HEK293 (cell line): ENCODE data around the gene TMEM184A.
A peak's percentile ranks its signal among the peaks of the same experiment; 100 is the strongest.

Experiments used
- CTCF ChIA-PET: fragments of 350-600 bp; formaldehyde crosslinking; extraction: SDS; loops from one replicate; lab custom pipeline; 2021; ENCODE audit warnings: antibody characterized with exemption; lab: Yijun Ruan, JAX
- POLR2A ChIA-PET: fragments of 300-600 bp; formaldehyde crosslinking; extraction: SDS; loops from one replicate; lab custom pipeline; 2020; ENCODE audit warnings: antibody characterized with exemption, inconsistent platforms; lab: Yijun Ruan, JAX
- H3K27ac ChIP-seq: fragments of 200-500 bp; sonication (Bioruptor generic); 2 replicates; pipeline ENCODE4 v1.5.1; 2014; ENCODE audit warnings: low read depth, low read length, control low read depth, inconsistent platforms; ENCODE audit errors: extremely low read depth
- H3K36me3 ChIP-seq, 2 experiments: fragments of 200-500 bp in 1 of 2; sonication (Bioruptor generic) in 1 of 2; 1 replicate in 1 of 2; 2 replicates in 1 of 2; pipeline ENCODE4 v1.5.1; 2014 to 2017; ENCODE audit warnings: inconsistent platforms in 2 of 2, low read length in 2 of 2; ENCODE audit not compliant: control insufficient read depth in 2 of 2, insufficient read depth in 1 of 2
- H3K4me1 ChIP-seq: fragments of 200-500 bp; sonication (Bioruptor generic); 2 replicates; pipeline ENCODE4 v1.5.1; 2014; ENCODE audit warnings: mild to moderate bottlenecking, low read length, inconsistent platforms; ENCODE audit not compliant: control insufficient read depth, insufficient read depth
- H3K4me3 ChIP-seq: 2 replicates; pipeline ENCODE4 v1.5.1; 2011; ENCODE audit warnings: low read depth, mild to moderate bottlenecking, control low read depth, low read length, moderate library complexity
- H3K9me3 ChIP-seq: fragments of 200-500 bp; sonication (Bioruptor generic); 2 replicates; pipeline ENCODE4 v1.5.1; 2014; ENCODE audit warnings: low read depth, low read length, inconsistent platforms; ENCODE audit not compliant: control insufficient read depth, insufficient read depth
- AEBP2 ChIP-seq: fragments of 450-650 bp; formaldehyde crosslinking; IDR thresholded peaks from 2 replicates; pipeline ENCODE4 v1.5.1; 2016; ENCODE audit warnings: missing biosample characterization, missing genetic modification characterization, borderline replicate concordance
- ATF2 ChIP-seq: fragments of 450-650 bp; formaldehyde crosslinking; IDR thresholded peaks from 2 replicates; pipeline ENCODE4 v1.5.1; 2016; ENCODE audit warnings: missing biosample characterization, missing genetic modification characterization, low read depth
- FEZF1 ChIP-seq: fragments of 450-650 bp; formaldehyde crosslinking; IDR thresholded peaks from 2 replicates; pipeline ENCODE4 v1.5.1; 2016; ENCODE audit warnings: missing biosample characterization, missing genetic modification characterization
- GLIS1 ChIP-seq: fragments of 450-650 bp; formaldehyde crosslinking; IDR thresholded peaks from 2 replicates; pipeline ENCODE4 v1.5.1; 2016; ENCODE audit warnings: missing biosample characterization, missing genetic modification characterization
- HOXC10 ChIP-seq: sonication (generic); formaldehyde crosslinking; IDR thresholded peaks from 2 replicates; pipeline ENCODE4 v1.8.1; 2023; ENCODE audit warnings: mild to moderate bottlenecking, missing genetic modification reagents
- HOXD13 ChIP-seq: sonication (generic); formaldehyde crosslinking; IDR thresholded peaks from 2 replicates; pipeline ENCODE4 v1.8.0; 2022; ENCODE audit warnings: missing genetic modification reagents, borderline replicate concordance
- KLF16 ChIP-seq: fragments of 450-650 bp; formaldehyde crosslinking; IDR thresholded peaks from 2 replicates; pipeline ENCODE4 v1.5.1; 2017; ENCODE audit warnings: missing biosample characterization, missing genetic modification characterization
- MYNN ChIP-seq: fragments of 450-650 bp; formaldehyde crosslinking; IDR thresholded peaks from 2 replicates; pipeline ENCODE4 v1.5.1; 2016; ENCODE audit warnings: missing biosample characterization, missing genetic modification characterization, borderline replicate concordance
- REPIN1 ChIP-seq: fragments of 450-650 bp; formaldehyde crosslinking; IDR thresholded peaks from 2 replicates; pipeline ENCODE4 v1.5.1; 2017; ENCODE audit warnings: missing biosample characterization, missing genetic modification characterization, low read depth
- SALL2 ChIP-seq: fragments of 450-650 bp; formaldehyde crosslinking; IDR thresholded peaks from 2 replicates; pipeline ENCODE4 v1.5.0; 2017; ENCODE audit warnings: missing biosample characterization, mild to moderate bottlenecking, missing genetic modification characterization, borderline replicate concordance
- ZBTB44 ChIP-seq: fragments of 450-650 bp; IDR thresholded peaks from 2 replicates; pipeline ENCODE4 v1.5.1; 2018; ENCODE audit warnings: missing biosample characterization, mild to moderate bottlenecking, missing genetic modification characterization
- ZBTB49 ChIP-seq: fragments of 450-650 bp; formaldehyde crosslinking; IDR thresholded peaks from 2 replicates; pipeline ENCODE4 v1.5.1; 2016; ENCODE audit warnings: missing biosample characterization, missing genetic modification characterization, low read depth
- ZBTB7A ChIP-seq: fragments of 450-650 bp; formaldehyde crosslinking; IDR thresholded peaks from 2 replicates; pipeline ENCODE4 v1.5.1; 2016; ENCODE audit warnings: low read depth, missing biosample characterization, missing genetic modification characterization
- ZBTB8A ChIP-seq: fragments of 450-650 bp; formaldehyde crosslinking; IDR thresholded peaks from 2 replicates; pipeline ENCODE4 v1.5.1; 2016; ENCODE audit warnings: missing biosample characterization, missing genetic modification characterization
- ZNF112 ChIP-seq: fragments of 450-650 bp; formaldehyde crosslinking; IDR thresholded peaks from 2 replicates; pipeline ENCODE4 v1.5.0; 2017; ENCODE audit warnings: missing biosample characterization, missing genetic modification characterization
- ZNF121 ChIP-seq: fragments of 450-650 bp; formaldehyde crosslinking; IDR thresholded peaks from 2 replicates; pipeline ENCODE4 v1.5.1; 2016; ENCODE audit warnings: missing biosample characterization, missing genetic modification characterization
- ZNF155 ChIP-seq: fragments of 450-650 bp; formaldehyde crosslinking; IDR thresholded peaks from 2 replicates; pipeline ENCODE4 v1.5.1; 2016; ENCODE audit warnings: missing biosample characterization, missing genetic modification characterization
- ZNF544 ChIP-seq: fragments of 450-650 bp; formaldehyde crosslinking; IDR thresholded peaks from 2 replicates; pipeline ENCODE4 v1.5.0; 2017; ENCODE audit warnings: missing biosample characterization, missing genetic modification characterization
- ZNF623 ChIP-seq: fragments of 450-650 bp; formaldehyde crosslinking; IDR thresholded peaks from 2 replicates; pipeline ENCODE4 v1.5.1; 2016; ENCODE audit warnings: missing biosample characterization, missing genetic modification characterization
- ZNF629 ChIP-seq: fragments of 450-650 bp; formaldehyde crosslinking; IDR thresholded peaks from 2 replicates; pipeline ENCODE4 v1.5.1; 2017; ENCODE audit warnings: missing biosample characterization, missing genetic modification characterization
- ZXDB ChIP-seq: fragments of 450-650 bp; formaldehyde crosslinking; IDR thresholded peaks from 2 replicates; pipeline ENCODE4 v1.5.1; 2016; ENCODE audit warnings: missing biosample characterization, missing genetic modification characterization
- TF ChIP-seq, protein P1 (sequence below): fragments of 450-650 bp; formaldehyde crosslinking; IDR thresholded peaks from 2 replicates; pipeline ENCODE4 v1.5.1; 2016; ENCODE audit warnings: missing biosample characterization, missing genetic modification characterization
- TF ChIP-seq, protein P2 (sequence below): fragments of 450-650 bp; formaldehyde crosslinking; IDR thresholded peaks from 2 replicates; pipeline ENCODE4 v1.5.1; 2016; ENCODE audit warnings: missing biosample characterization, missing genetic modification characterization

Gene TMEM184A

GRCh38 chr7:1512781-1513656 lies 43.0 kb downstream of the TMEM184A start:
- TF ChIP-seq AEBP2, result no peak
- no peak for TF ChIP-seq ZNF155 (tag by site-specific recombination)
- TF ChIP-seq KLF16 (tag by site-specific recombination), result no peak
- TF ChIP-seq GLIS1, result peak; percentile 10; the same call in 1 of the 2 replicates
- peak; percentile 72; the same call in 1 of the 2 replicates for TF ChIP-seq ZNF629
- peak; percentile 72 for TF ChIP-seq ZBTB8A
- no peak for TF ChIP-seq ZBTB49 (tag by site-specific recombination)
- TF ChIP-seq, protein P1, sequence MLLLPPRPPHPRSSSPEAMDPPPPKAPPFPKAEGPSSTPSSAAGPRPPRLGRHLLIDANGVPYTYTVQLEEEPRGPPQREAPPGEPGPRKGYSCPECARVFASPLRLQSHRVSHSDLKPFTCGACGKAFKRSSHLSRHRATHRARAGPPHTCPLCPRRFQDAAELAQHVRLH (tag by site-specific recombination), result no peak
- no peak for TF ChIP-seq HOXD13 (CRISPR knock-in tag)
- no peak for TF ChIP-seq HOXC10 (CRISPR knock-in tag)
- TF ChIP-seq ZBTB44, result no peak
- no peak for TF ChIP-seq ZNF121
- no peaks in the 10 kb centered on the region for H3K9me3 ChIP-seq
- no peaks in the 10 kb centered on the region for H3K4me1 ChIP-seq
- H3K4me3 ChIP-seq, result no peak overlapping the region
- no peaks in the 10 kb centered on the region for H3K36me3 ChIP-seq
- no peak overlapping the region for H3K27ac ChIP-seq
- CTCF ChIA-PET, result no interaction called here
- POLR2A ChIA-PET, result interaction anchor here (0.6 kb wide), 1 partner anchor 635 kb away, joined by 6 read pairs; no protein-coding TSS in a partner anchor

DNA sequence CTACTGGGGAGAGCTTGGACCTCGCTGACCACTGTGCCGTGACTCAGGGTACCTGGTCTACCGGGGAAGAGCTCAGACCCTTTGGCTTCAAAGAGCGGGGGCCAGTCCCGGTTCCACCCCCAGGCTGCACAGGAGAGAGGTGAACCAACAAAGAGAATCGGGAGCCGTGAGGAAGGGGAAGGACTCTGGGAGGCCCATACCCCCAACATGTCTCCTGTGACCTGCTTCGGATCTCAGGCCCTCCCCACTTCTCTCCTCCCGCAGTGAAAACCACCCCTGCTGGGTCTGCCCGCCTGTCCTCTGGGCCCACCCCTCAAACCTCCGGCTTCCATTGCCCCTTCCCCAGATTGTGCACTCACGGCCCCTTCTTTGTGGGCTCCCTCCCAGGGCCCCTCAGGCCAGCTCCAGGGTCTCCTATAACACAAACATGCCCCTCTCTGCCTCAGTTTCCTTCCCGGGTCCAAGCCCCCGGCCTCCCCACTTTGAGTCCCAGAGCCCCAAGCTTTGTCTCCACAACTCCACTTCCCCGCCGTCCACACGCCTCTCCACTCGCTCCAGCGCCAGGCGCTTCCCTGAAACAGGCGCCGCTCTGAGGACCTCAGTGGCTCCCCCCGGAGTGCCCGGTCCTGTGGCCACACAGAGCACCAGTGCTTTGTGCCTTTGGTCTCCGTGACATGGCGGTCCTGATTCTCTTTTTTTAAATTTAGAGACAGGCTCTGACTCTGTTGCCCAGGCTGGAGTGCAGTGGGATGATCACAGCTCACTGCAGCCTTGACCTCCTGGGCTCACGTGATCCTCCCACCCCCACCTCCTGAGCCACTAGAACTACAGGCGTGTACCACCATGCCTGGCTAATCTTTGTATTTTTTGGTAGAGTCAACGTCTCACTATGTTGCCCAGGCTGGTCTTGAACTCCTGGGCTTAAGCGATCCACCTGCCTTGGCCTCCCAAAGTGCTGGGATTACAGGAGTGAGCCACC lies 44.3 kb downstream of the TMEM184A start:
- Histone ChIP-seq H3K36me3 (no peaks in the 10 kb centered on the region), H3K9me3 (no peaks in the 10 kb centered on the region), H3K4me1 (no peaks in the 10 kb centered on the region), H3K27ac (no peak overlapping the region), H3K4me3 (no peak overlapping the region)
- CTCF ChIA-PET, result no interaction called here
- POLR2A ChIA-PET, result interaction anchor here (1.2 to 1.5 kb wide), 2 partner anchors 24 to 59 kb away, joined by 3 read pairs; no protein-coding TSS in a partner anchor
- TF ChIP-seq REPIN1 (tag by site-specific recombination), result no peak
- no peak for TF ChIP-seq ZNF112 (tag by site-specific recombination)
- TF ChIP-seq ZNF623, result no peak
- TF ChIP-seq SALL2, result no peak
- TF ChIP-seq, protein P2, sequence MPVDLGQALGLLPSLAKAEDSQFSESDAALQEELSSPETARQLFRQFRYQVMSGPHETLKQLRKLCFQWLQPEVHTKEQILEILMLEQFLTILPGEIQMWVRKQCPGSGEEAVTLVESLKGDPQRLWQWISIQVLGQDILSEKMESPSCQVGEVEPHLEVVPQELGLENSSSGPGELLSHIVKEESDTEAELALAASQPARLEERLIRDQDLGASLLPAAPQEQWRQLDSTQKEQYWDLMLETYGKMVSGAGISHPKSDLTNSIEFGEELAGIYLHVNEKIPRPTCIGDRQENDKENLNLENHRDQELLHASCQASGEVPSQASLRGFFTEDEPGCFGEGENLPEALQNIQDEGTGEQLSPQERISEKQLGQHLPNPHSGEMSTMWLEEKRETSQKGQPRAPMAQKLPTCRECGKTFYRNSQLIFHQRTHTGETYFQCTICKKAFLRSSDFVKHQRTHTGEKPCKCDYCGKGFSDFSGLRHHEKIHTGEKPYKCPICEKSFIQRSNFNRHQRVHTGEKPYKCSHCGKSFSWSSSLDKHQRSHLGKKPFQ (tag by site-specific recombination), result no peak
- no peak for TF ChIP-seq FEZF1 (tag by site-specific recombination)
- no peak for TF ChIP-seq ZBTB7A (tag by site-specific recombination)
- TF ChIP-seq ATF2, result no peak
- TF ChIP-seq ZXDB (tag by site-specific recombination), result no peak
- TF ChIP-seq MYNN (tag by site-specific recombination), result no peak
- TF ChIP-seq ZNF544 (tag by site-specific recombination), result no peak
